Ovary (tissue), 9 donors: ENCODE data around the gene MYO3B. TPM values are rescaled to one million over a fixed set of nuclear protein-coding genes. Genes with fewer than 3 reads are reported as not detected.

Experiments
- DNase-seq, 5 donors: peaks; one replicate each; pipeline ENCODE4 v3.0.0-alpha.2; 2019 to 2020
- H3K27ac ChIP-seq, 2 donors: fragments of 200-600 bp; one replicate each; pipeline versions ENCODE4 v1.5.1 to v1.8.0; 2019 to 2022
- H3K27me3 ChIP-seq: fragments of 200-600 bp; one replicate; pipeline ENCODE4 v1.8.0; 2022
- H3K36me3 ChIP-seq: fragments of 200-600 bp; sonication (generic); one replicate; pipeline ENCODE4 v1.5.1; 2019
- H3K4me1 ChIP-seq: one replicate; pipeline ENCODE4 v1.8.1; 2013; ENCODE audit warnings: mild to moderate bottlenecking, moderate library complexity; ENCODE audit not compliant: insufficient read depth
- H3K4me3 ChIP-seq: fragments of 200-600 bp; sonication (generic); one replicate; pipeline ENCODE4 v1.5.1; 2017
- H3K9me3 ChIP-seq, 2 donors: fragments of 200-600 bp in 1 of 2; sonication (generic) in 1 of 2; one replicate each; pipeline versions ENCODE4 v1.5.1 to v1.8.1; 2013 to 2019; ENCODE audit warnings: mild to moderate bottlenecking in 1 of 2, moderate library complexity in 1 of 2
- CTCF ChIP-seq, 3 donors: fragments of 450-650 bp in 2 of 3; fragments of 200-600 bp in 1 of 3; IDR thresholded peaks; one replicate each; pipeline versions ENCODE4 v1.5.1 to v1.8.0; 2016 to 2022; ENCODE audit warnings: antibody characterized with exemption in 3 of 3, mild to moderate bottlenecking in 1 of 3
- EP300 ChIP-seq: sonication (generic); formaldehyde crosslinking; IDR thresholded peaks from one replicate; pipeline ENCODE4 v1.6.1; 2017; ENCODE audit warnings: antibody characterized with exemption
- POLR2A ChIP-seq: fragments of 450-650 bp; IDR thresholded peaks from one replicate; pipeline ENCODE4 v1.6.1; 2017; ENCODE audit warnings: antibody characterized with exemption, mild to moderate bottlenecking, moderate library complexity
- WGBS, 3 donors: extraction: QIAGEN DNeasy Blood & Tissue Kit in 1 of 3; methylation state at CpG; one replicate each; pipeline versions ENCODE4 v1.1.5 to v1.1.7; 2013 to 2017; 5-methylcytosine and 5-hydroxymethylcytosine counted together
- intact Hi-C, 4 donors: fragments of 100-400 bp; cut with DNase I; formaldehyde crosslinking; loops; one replicate each; pipeline versions ENCODE4 v1.11.0 to v1.15.1; 2022 to 2023
- polyA plus RNA-seq, 2 donors: library from polyadenylated mRNA; stranded (reverse); fragments of 200-250 nt in 1 of 2; fragments of 350-450 nt in 1 of 2; fragmentation: Illumina TruSeq in 1 of 2; extraction: RNeasy Lipid Tissue Mini Kit (QIAGEN cat#74804) in 1 of 2; gene quantifications; one replicate each; pipeline ENCODE4 v1.2.3, GENCODE V29; 2013 to 2014
- total RNA-seq, 7 donors: library from RNA; depleted of rRNA in 2 of 7; stranded (reverse); fragments of >200 nt in 2 of 7; fragmentation: NEBNext Ultra II Directional in 3 of 7; extraction: Animal tissue kit (Norgen Biotek cat#: 25700) in 3 of 7; gene quantifications; one replicate each; pipeline versions ENCODE4 v1.1.0 to v1.2.4, GENCODE V29; 2016 to 2023
- donor health status: DM: no; HTN: no; CAD: no; lungs with moderate emphysema.
- donor health status: DM: no; HTN: no; CAD: no.
- donor health status: Bipolar disorder and iron deficiency.
- donor health status: DM: yes; HTN: yes; CAD: no.
- donor health status: DM: no; HTN: no; CAD: no.
- donor health status: DM: yes; HTN: yes; CAD: no.

MYO3B gene
- total and polyA plus RNA-seq, 9 donors = 0.04 to 1.3 (median 0.12) TPM; not detected in 2

GRCh38 chr2:170247333-170247732 lies 69.4 kb downstream of the MYO3B start:
- intact Hi-C loops = no loop called here
- H3K36me3 ChIP-seq = no peaks in the 10 kb centered on the region
- H3K9me3 ChIP-seq = no peaks in the 10 kb centered on the region
- H3K27me3 ChIP-seq = no peaks in the 10 kb centered on the region
- no peak for DNase-seq
- no peaks in the 10 kb centered on the region for H3K4me1 ChIP-seq
- 89 to 92% (median 90%) methylated on average over 3 of the region's 3 CpGs for WGBS, 3 donors
- TF ChIP-seq CTCF (IDR thresholded peaks at IDR 0.05) (no peak), EP300 (no peak), POLR2A (no peak)
- H3K27ac ChIP-seq = no peak overlapping the region
- H3K4me3 ChIP-seq = no peak overlapping the region

- TF ChIP-seq POLR2A (no peak), EP300 (no peak), CTCF (IDR thresholded peaks at IDR 0.05) (no peak)
- no peak overlapping the region for H3K4me3 ChIP-seq
- WGBS, 3 donors = 37 to 51% (median 40%) methylated on average over 1 of the region's 1 CpG
- H3K27me3 ChIP-seq = no peaks in the 10 kb centered on the region
- no peak for DNase-seq
- no peak overlapping the region for H3K27ac ChIP-seq
- H3K4me1 ChIP-seq = no peaks in the 10 kb centered on the region
- no peaks in the 10 kb centered on the region for H3K9me3 ChIP-seq
- H3K36me3 ChIP-seq = no peaks in the 10 kb centered on the region
- intact Hi-C loops = no loop called here
These were observed 70.0 kb downstream of the MYO3B start for GRCh38 chr2:170247882-170248393.

DNA sequence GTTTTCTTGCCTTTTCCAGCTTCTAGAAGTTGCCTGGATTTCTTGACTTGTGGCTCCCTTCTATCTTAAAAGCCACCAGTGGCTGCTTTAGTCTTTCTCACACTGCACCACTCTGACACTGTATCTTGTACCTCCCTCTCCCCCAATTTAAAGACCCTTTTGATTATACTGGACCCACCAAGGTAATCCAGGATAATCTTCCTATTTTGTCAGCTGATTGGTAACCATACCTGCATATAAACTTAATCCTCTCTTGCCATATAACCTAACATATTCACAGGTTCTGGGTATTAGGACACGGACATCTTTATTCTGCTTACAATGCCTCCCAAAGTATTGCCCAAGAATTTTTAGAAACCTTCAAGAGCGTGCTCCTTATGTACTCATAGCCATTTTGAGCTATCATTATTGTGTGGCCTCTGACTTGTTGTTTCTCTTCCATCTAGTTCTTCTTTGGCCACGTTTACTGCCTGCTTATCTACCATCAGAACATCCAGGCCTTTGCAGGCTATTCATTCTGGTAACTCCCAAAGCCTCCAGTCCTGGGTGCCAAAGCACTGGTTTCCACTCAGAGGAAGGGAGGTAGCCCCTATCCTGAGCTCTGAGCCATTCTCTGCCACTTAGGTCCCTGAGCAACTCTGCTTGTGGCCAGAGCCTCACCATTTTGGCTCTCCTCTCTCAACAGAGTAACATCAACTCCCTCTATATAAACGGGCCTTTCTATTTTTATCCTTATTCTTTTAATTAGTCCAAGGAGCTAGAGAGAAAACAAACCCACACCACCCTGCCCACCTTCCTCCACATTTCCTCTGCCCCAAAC lies 70.8 kb downstream of the MYO3B start:
- intact Hi-C loops = no loop called here
- Histone ChIP-seq H3K4me1 (no peaks in the 10 kb centered on the region), H3K27me3 (no peaks in the 10 kb centered on the region), H3K9me3 (no peaks in the 10 kb centered on the region), H3K27ac (no peak overlapping the region), H3K36me3 (no peaks in the 10 kb centered on the region), H3K4me3 (no peak overlapping the region)
- WGBS, 3 donors = 40 to 51% (median 46%) methylated on average over 4 of the region's 4 CpGs
- TF ChIP-seq EP300 (no peak), POLR2A (no peak), CTCF (IDR thresholded peaks at IDR 0.05) (no peak)
- no peak for DNase-seq

DNA sequence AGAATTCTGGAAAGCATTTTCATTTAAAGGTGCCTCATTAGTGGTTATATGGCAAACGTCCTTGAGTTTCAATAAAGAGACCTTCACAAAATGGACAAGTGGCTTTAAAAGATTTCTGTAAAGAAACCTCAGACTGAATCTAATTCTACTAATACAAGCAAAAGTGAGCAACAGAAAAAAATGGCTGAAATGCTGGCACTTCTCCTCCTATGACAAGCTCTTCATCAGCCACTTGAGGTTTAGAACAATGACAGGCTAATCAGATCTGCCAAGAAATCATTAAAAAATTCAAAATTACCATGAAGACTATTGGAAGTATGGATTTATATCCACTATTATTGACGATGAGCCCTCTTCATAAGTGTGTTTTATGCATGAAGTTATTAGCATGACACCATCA lies 71.8 kb downstream of the MYO3B start:
- TF ChIP-seq CTCF (IDR thresholded peaks at IDR 0.05) (no peak), EP300 (no peak), POLR2A (no peak)
- Histone ChIP-seq H3K4me3 (no peak overlapping the region), H3K9me3 (no peaks in the 10 kb centered on the region), H3K27ac (no peak overlapping the region), H3K4me1 (no peaks in the 10 kb centered on the region), H3K27me3 (no peaks in the 10 kb centered on the region), H3K36me3 (no peaks in the 10 kb centered on the region)
- 54 to 62% (median 58%) methylated on average over 2 of the region's 2 CpGs for WGBS, 3 donors
- no peak for DNase-seq
- intact Hi-C loops = no loop called here
